HK-2 (cell line): ENCODE data around the gene SVOP.

Experiments
- DNase-seq: peaks from one replicate; pipeline ENCODE4 v3.0.0-alpha.2; 2018; ENCODE audit not compliant: unreplicated experiment

SVOP gene

DNA sequence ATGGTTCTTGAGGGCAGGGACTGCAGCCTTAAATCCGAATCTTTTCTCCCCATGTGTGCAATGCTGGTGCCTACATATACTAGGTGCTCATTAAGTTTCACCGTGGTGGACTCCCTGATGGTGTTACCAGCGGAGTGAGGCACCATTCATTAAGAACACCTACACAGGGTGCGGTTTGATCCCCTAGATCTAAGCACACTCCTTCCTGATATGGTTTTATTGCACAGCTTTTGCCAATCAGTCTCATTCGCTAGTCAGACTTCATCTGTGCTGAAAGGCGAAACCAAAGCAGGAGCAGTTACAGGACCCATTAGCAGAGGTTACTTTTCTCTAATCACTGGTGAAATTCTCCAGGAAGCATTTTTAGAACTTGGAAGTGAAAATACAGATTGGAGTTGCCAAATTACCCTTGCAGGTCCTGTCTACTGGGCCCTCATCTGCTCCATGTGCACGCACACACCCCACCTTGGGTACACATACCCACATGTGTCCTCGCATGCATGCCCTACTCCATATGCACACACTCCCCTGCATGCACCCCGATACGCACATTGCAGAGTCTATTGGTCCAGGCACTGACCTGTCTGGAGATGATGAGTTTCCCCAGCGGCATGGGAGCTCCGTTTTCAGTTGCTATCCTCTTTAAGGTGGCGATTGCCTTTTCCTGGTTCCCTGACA is 82.5 kb downstream of the SVOP start:
- no peak for DNase-seq

DNA sequence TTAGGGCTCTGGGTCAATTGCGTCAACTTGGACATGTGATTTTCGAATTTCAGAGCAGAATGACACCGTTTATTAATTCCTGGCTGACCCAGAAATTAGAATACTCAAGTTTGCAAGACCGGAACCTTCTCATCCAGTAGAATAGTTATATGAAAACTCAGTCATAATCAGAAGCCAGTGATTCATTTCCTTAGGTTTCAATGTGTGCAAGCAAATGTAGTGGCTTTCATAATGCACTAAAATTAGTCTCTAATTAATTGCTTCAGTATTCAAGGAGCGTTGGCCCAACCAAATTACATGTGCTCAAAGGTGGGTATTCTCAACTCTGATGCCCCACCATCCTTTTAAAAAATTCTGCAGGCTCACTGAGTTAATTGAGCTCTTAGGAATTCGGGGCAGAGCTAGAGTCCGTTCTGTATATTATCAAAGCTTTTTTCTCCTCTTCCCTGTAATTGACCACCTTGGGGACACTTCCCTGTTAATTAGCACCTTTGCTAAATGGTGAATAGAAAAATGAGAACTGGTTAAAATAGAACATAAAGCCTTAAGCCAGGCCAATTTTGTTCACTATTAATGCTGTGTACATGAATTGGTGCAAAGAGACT is 85.6 kb downstream of the SVOP start:
- no peak for DNase-seq

DNA sequence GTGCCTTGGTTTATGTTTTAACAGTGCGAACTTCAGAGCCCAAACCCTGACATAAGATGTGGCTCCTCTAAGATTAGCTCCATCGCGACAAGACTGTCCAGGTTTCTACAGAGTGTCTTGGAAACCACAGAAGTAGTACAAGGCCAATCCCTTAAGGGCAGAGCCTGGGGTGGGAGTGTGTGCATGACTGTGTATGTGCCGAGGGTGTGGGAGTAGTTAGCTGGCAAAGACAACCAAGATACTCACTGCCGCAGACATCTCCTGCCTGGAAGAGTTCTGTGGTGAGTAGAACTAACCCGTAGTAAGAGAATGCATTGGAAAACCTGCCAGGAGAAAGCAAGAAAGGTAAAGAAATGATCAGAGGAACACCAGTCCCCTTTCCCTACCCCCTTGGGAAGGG is 86.9 kb downstream of the SVOP start:
- no peak for DNase-seq

DNA sequence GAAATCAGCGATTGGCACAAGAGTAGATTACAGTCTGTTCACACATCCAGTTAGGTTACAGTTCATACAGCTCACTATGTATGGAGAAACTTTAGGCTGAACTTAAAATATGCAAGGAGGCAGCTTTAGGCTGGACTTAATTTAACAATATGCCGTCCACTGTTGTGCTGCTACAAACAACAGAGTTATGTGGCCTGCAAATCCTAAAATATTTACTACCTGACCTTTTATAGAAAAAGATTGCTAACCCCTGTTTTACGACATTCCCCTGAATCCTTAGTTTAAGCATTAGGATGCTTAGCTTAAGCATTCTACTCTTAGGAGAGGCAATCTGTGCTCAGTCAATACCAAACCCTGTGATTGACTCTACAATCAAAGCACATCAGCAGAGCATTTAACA is 90.1 kb downstream of the SVOP start:
- no peak for DNase-seq

DNA sequence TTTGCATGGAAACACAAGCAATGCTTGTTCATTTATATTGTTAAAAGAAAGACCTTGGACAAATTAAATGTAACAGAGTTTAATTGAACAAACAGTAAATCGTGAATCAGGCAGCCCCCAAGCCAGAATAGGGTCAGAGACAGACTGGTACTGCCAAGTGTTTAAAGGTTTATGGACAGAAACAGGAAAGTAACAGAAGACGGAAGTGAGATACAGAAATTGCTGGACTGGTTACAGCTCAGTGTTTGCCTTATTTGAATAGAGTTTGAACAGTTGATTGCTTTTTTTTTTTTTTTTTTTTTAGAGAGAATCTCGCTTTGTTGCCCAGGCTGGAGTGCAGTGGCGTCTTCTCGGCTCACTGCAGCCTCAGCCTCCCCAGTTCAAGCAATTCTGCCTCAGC is 90.7 kb downstream of the SVOP start:
- no peak for DNase-seq

DNA sequence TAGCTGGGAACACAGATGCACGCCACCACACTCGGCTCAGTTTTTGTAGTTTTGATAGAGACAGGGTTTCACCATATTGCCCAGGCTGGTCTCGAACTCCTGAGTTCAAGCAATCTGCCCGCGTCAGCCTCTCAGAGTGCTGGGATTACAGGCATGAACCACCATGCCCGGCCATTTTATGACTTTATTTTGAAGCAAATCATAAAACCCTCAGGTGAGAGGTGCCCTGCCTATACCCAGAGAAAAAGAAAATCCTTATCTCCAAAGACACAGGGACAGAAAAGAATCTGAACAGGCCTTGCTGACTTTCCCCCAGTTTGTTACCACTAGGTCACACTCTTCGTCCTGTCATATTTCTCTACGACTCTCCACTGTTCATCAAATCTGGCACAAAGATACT is 92.2 kb downstream of the SVOP start:
- DNase-seq = no peak

DNA sequence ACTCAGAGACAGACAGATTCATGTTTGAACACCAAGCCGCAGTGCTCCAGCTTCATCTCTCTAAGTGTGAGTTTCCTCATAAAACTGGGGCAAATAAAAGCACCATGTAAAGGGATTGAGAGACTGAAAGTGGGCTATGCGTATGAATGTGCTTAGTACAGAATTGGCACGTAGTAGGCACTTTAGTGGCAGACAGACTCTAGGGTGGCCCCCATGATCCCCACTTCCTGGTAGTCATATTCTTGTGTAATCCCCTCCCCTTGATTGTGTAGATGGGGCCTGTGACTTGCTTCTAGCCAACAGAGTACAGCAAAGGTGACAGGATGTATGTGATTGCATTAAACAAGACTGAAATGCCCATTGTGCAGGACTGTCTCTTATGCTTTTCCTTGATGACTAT is 98.0 kb downstream of the SVOP start:
- DNase-seq = no peak

DNA sequence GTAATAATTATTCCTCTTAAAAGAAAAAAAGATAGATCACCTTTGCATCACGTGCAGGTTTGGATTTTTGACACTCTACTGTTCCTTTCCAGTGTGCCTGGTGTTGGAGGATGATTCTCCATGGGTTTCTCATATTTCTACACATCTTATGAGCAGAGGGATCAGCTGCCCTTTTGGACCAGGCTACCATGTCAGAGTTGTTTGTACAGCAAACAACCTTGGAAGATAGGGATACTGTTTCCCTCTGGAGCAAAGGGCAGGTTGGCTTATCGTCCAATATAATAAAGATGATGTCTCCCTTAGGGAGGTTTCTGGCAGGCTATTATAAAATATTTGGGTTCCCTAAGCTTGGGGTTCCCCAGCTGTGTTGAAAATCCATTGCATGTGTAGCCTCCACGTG is 98.9 kb downstream of the SVOP start:
- no peak for DNase-seq

DNA sequence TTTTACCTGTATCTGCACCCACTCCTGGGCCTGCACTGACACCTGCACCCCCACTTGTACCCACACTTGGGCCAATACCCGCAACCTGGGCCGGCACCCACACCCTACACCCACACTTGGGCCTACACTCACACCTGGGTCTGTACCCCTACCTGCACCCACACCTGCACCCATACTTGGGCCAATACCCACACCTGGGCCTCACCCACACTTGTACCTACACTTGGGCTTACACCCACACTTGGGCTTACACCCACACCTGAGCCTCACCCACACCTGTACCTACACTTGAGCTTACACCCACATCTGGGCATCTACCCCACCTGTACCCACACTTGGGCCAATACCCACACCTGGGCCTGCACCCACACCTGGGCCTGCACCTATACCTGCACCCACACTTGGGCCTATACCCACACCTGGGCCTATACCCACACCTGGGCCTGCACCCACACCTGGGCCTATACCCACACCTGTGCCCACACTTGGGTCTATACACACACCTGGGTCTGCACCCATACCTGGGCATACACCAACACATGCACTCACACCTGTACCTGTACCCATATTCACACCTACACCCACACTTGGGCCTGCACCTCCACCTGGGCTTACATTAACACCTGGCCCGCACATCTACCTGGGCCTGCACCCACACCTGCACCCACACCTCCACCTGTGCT is 101.8 kb downstream of the SVOP start:
- no peak for DNase-seq

DNA sequence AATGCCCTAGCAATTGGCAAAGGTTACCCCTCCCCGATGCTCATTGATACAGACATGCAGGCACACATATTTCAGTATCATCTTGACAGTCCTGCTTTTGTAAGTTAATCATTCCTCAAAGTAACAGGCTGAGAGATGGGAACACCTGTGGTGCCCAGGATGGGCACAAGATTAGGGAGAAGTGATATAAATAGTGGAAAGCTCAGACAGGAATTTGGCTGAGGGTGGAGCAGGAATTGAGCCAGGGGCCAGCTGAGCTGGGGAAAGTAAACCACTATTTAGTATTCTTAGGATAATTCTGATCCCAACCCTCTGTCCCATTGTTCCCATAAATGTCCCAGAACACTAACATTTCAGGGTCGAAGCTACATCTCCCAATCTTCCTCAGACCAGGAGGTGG is 102.7 kb downstream of the SVOP start:
- DNase-seq = no peak

DNA sequence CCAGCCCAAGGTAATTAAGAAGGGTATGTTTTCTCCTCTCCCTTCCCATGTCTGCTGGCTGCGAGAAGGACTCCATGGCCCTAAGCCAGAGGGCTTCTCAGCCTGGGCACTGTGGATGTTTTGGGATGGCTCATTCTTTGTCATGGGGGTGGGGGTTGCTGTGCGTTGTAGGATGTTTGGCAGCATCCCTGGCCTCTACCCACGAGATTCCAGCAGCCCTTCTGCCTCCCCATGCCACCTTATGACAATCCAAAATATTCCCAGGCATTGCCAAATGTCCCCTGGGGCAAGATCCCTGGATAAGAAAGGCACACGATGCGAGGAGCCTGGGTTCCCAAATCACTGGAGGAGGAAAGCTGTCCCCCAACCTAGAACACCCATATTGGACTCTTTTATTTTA is 104.5 kb downstream of the SVOP start:
- no peak for DNase-seq

DNA sequence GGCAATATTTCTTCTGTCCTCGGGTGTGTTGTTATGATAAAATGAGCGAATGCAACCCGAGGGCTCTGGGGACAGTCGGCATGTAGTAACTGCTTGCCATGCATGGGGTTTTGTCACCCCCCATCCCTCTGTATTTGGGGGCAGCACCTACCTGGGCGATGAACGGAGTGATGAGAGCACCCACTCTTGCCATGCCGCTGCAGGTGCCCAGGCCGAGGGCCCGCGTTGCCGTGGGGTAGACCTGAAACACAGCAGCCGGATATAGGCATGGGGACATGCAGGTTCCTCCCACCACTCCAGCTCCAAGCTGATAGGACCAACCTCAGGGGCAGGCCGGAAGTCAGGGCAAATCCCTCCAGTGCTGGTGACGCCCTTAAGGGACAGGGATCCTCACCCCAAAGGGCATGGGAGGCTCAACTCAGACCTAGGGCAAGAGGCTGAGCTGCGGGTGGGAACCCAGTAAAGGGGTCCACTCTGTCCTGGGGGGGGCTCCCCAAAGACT is 105.2 kb downstream of the SVOP start:
- no peak for DNase-seq

DNA sequence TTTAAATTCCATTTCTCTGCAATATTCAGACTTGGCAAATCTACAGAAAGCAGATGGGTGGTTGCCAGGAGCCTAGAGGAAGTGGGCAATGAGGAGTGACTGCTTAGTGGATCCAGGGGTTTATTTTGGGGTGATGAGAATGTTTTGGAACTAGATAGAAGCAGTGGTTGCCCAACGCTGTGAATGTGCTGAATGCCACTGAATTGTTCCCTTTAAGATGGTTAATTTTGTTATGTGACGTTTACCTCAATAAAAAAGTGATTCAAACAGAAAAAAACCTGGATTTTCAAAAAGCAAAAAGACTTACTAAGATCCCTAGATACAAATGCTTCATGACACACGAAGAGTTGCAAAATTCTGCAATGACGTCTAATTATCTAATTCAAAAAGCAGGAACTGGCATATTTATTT is 106.7 kb downstream of the SVOP start:
- no peak for DNase-seq

DNA sequence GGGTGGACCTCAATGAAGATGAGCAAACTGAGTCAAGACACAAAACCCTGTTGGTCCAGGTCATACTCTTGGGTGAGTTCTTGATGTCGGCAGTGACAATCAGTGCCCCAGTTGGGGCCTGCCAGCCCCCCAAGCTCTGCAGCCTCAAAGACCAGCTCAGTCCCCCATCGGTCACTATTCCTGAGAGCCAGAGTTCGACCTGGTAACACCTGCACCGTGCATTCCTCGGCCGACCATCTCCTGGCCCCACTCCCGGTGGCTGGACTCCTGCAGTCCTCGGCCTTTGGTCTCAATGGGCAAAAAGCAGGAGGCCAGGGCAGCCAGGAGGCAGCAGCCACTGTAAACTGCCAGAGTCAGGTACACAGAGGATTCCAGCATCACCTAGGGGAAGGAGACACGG is 108.5 kb downstream of the SVOP start:
- DNase-seq = no peak

DNA sequence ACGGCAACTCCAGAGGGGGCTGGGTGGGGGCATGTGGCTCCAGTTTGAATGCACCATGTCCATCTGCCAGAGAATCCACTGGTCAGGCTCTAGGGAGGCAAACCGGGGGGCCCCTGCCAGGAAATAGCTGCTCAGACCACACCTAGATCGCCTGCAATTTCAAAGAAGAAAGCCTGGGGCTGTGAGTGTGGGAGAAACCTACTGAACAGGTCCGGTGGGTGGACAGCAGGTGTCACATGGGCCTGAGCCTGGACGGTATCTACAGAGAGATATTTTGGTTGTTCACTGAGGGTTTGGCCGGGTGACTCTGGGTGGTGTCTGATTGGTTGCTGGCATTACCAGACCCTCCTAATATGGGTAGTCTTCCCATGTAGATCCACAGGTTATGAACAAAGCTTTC is 109.0 kb downstream of the SVOP start:
- DNase-seq = no peak

DNA sequence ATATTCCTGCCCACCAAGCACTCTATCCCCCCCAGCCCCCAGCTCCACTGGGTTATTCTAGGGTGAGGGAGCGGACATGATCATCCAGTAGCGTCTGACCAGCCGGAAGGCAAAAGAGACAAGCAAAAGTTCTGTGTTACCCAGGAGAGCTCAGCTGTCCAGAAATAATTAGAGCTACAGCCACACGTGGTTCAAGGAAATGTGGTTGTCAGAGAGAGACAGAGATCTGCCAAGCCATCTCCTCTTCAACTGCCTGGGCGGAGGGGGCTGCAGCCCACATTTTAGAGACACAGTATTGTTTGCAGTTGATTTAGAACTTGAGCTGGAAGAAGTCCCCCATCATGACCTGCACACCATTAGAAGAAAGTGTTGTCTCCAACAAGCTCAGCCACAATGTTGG is 110.5 kb downstream of the SVOP start:
- DNase-seq = no peak

DNA sequence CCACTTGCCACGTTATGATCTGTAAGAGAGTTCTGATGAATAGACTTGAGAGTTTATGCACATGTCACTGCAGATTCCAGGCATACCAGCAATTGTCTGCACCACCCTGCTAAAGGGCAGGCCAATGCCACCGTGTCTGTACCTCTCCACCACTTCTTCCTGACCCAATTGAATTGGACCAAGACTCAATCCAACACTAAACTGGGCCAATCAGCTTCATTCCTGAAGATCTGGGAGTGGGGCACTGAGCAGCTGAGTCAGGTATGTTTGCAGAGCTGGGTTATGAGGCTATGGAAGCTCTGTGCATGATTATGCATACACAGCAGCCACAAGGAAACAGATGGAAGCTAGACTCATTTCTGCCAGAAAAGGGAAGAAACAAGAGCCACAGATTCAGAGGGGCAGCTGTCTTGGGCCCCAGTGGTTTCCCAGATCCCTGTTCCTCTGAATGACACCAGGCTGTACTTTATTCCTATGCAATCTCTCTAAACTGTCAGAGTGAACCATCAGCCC is 113.0 kb downstream of the SVOP start:
- DNase-seq = peak; percentile 10

DNA sequence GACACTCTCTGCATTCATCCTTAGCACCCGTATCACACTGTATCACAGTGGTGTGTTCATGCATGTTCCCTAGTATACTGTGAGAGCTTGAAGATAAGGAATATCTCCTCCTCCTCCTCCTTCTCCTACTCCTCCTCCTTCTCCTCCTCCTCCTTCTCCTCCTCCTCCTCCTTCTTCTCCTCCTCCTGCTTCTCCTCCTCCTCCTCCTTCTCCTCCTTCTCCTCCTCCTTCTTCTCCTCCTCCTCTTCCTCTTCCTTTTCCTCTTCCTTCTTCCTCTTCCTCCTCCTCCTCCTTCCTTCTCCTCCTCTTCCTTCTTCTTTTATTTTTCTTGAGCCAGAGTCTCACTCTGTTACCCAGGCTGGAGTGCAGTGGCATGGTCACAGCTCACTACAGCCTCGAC is 113.9 kb downstream of the SVOP start:
- no peak for DNase-seq

DNA sequence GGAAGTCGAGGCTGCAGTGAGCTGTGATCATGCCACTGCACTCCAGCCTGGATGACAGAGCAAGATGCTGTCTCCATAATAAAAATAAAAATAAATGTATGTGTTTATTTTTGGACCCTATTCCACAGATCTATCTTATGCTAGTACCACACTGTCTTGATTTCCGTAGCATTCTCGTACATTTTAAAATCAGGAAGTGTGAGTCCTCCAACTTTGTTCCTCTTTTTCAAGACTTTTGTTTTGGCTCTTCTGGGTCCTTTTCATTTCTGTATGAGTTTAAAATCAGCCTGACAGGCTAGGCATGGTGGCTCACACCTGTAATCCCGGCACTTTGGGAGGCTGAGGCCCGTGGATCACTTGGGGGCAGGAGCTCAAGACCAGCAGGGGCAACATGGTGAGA is 115.1 kb downstream of the SVOP start:
- DNase-seq = no peak

DNA sequence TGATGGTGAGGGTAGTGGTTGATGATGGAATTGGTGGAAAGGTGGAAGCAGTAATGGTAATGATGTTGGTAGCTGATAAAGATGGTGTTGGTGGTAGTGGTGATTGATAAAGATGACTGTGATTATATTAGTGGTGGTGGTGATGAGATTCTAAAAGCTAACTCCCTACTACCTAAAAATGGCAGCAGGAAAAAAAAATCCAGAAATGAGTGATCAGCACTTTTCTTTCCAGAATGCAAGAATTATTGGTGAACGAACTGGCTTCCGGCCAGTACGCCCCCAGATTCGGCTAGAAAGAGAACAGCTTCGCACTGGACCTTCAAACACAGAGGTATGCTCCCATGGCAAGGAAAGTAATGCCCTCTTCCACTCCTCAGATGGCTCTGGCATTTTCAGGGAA is 121.7 kb downstream of the SVOP start:
- no peak for DNase-seq

DNA sequence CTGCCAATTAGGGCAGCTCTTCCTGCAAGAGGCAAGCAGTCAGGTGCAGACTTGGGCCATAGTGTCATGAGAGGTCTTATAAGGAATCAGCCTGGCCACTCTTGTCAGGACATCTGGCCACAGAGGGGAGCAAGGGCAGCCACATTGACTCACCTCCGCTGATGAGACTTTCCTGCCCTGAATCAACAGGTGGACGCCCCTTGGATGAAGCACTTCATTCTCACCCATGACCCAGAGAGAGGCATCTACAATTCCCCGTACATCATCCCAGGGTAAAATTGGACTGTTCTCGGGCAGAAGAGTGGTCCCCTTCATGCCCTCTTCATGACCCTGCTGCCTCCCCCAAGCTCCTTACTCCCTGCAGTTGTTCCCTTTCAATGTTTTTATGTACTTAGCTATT is 124.1 kb downstream of the SVOP start:
- DNase-seq = no peak

DNA sequence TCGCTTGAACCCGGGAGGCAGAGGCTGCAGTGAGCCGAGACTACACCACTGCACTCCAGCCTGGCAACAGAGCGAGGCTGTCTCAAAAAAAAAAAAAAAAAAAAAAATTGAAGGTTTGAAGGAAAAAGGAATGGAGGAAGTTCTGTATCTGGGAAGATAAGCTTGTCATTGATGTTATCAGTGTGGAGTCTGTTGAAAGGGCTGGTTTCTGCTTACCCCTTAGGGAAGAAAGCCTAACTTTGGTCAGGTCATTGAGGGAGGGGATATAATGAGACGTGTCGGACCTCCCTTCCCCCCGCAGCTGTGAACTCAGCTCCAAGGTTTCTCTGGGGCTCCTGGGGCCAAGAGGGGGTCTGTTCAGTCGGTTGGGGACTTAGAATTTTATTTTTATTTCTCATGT is 124.5 kb downstream of the SVOP start:
- DNase-seq = no peak

DNA sequence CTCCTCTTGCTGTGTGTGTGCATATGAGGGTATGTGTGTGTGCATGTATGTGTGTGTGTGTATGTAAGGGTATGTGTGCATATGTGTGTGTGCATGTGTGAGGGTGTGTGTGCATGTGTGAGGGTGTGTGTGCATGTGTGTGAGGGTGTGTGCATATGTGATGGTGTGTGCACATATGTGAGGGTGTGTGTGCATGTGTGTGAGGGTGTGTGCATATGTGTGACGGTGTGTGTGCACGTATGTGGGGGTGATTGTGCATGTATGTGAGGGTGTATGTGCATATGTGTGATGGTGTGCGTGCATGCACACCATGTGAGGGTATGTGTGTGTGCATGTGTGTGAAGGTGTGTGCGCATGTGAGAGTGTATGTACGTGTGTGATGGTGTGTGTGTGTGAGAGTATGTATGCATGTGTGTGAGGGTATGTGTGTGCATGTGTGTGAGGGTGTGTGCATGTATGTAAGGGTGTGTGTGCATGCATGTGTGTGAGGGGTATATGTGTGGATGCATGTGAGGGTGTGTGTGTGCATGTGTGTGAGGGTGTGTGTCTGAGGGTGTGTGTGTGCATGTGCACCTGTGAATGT is 125.6 kb downstream of the SVOP start:
- DNase-seq = no peak
